Smooth muscle cell of the brain vasculature (primary cell): ENCODE data around the gene YIF1B.
"Not testable (repeated sequence)": the region's sequence is repeated elsewhere in the genome, so short reads cannot be mapped to it uniquely, and the experiment has no call there.

Experiments
- DNase-seq: peaks from one replicate; pipeline ENCODE4 v3.0.0-alpha.2; 2012; ENCODE audit warnings: low read depth, low spot score

Gene YIF1B, protein sequence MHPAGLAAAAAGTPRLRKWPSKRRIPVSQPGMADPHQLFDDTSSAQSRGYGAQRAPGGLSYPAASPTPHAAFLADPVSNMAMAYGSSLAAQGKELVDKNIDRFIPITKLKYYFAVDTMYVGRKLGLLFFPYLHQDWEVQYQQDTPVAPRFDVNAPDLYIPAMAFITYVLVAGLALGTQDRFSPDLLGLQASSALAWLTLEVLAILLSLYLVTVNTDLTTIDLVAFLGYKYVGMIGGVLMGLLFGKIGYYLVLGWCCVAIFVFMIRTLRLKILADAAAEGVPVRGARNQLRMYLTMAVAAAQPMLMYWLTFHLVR

DNA sequence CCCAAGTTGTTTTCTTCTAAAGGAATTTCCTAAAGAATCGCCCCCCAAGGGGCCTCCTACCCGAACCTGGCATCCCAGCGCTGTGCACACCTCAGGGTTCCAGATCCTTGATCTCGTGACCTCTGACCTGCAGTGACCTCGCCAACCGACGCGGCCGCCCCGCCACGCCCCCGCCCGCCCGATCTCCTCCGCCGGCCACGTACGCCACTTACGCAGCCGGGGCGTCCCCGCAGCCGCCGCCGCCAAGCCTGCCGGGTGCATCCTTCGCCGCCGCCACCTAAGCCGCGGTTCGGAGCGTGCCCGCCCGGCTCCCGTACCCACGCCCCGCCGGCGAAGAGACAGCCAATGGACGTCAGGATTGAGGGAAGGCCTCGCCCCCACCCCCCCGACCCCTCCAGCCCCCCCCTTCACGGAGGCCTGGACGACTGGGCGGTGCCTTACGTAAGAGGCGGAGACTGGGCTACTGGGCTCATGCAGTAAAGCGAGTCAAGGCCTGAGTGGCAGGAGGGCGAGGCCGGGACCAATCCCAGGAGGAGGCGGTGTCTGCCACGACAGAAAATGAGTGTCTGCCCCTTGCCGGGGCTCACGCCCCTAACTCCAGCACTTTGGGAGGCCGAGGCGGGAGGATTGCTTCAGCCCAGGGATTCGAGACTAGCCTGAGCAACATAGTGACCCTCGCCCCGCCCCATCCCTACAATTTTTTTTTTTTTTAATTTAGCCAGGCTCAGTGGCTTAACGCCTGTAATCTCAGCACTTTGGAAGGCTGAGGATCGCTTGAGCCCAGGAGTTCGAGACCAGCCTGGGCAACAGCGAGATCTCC lies at the start of gene YIF1B:
Gene YIF1B, minus strand, starts transcription at position 291 of the 820 bp plus-strand sequence. Its CDS starts 30 bp downstream, at position 261.
- peak; percentile 87 for DNase-seq

DNA sequence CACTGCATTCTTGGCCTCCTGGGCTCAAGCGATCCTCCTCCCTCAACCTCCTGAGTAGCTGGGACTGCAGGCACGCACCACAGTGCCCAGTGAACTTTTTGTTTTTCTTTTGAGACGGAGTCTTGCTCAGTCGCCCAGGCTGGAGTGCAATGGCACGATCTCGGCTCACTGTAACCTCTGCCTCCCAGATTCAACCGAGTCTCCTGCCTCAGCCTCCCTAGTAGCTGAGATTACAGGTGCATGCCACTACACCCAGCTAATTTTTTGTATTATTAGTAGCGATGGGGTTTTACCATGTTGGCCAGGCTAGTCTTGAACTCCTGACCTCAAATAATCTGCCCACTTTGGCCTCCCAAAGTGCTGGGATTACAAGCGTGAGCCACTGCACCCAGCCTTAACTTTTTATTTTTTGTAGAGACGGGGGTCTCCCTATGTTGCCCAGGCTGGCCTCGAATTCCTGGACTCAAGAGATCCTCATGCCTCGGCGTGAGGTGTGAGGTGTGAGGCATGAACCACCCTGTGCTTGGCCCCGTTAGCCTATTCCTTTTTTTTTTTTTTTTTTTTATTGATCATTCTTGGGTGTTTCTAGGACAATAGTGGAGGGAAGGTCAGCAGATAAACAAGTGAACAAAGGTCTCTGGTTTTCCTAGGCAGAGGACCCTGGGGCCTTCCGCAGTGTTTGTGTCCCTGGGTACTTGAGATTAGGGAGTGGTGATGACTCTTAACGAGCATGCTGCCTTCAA lies 47.4 kb upstream of the YIF1B start:
- DNase-seq: not testable (repeated sequence)

DNA sequence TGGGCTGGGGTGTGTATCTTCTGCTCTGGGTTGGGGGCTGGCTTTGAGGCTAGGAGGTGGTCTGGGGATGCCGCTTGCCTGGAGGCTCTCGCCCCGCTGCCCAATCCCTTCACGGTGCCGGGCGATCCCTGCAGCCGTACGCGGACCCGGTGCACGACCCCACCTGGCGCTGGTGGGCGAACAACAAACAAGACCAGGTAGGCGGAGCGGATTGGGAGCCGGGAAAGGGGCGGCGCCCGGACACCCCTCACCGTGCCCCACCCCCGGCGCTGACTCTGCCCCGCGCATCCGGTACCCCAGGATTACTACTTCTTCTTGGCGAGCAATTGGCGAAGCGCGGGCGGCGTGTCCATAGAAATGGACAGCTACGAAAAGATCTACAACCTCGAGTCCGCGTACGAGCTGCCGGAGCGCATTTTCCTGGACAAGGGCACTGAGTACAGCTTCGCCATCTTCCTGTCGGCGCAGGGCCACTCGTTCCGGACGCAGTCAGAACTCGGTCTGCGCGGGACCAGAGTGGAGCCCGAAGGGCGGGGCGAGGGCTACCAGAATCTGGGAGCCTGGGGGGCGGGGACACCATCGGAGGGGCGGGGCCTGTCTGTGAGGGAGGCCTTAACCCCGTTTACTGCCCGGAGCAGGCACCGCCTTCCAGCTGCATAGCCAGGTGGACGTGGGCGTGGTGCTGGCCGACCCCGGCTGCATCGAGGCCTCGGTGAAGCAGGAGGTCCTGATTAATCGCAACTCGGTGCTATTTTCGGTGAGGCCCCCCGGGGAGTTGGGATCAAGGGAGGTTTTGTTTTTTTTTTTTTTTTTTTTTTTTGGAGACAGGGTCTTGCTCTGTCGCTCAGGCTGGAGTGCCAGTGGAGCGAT lies 46.6 kb upstream of the YIF1B start:
- DNase-seq: no peak

DNA sequence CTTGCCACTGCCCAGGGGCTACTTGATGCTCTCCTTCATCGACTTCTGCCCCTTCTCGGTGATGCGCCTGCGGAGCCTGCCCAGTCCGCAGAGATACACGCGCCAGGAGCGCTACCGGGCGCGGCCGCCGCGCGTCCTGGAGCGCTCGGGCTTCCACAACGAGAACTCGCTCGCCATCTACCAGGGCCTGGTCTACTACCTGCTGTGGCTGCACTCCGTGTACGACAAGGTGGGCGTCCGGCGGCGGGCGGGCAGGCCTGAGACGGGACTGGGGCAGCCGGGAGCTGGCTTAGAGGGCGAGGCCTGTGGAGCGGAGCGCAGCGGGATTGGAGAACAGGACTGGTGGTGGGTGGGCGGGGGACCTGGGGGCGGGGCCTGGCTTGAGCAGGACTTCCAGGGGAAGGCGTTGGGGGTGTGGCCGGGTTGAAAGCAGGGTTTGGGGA lies 45.9 kb upstream of the YIF1B start:
- DNase-seq: peak; percentile 32

DNA sequence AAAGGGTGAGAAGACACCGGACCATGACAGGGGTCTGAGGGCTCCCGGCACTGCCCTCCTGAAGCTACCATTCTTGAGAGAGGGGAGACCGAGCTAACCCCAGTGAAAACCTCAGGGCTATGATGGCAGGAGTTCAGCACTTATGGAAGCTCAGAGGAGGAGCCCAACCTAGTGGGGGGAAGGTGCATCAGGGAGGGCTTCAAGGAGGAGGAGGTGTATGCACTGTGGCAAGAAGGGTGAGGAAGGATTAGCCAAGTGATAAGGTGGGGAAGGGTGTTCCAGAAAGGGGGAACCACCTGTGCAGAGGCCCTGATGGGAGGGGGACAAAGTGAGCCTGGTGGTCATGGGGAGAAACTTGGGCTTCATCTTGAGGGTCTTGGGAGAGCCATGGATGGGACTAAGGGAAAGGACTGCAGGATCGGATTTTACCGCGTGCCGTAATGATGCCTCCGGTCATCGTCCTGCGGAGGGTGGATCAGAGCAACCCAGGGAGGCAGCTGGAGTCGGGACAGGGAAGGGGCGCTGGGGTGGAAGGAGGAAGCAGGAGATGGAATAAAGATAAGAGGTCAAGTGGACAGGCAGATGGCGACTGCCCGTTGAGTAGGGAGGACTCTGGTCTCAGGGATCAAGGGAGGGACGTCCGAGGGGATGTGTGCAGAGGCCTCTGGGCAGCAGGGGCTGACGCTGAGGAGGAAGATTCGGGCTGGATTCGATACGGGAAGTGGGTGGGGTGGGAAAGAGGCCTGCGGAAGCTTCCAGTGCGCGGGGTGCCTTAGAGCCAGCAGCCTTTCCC lies 45.3 kb upstream of the YIF1B start:
- DNase-seq: no peak

DNA sequence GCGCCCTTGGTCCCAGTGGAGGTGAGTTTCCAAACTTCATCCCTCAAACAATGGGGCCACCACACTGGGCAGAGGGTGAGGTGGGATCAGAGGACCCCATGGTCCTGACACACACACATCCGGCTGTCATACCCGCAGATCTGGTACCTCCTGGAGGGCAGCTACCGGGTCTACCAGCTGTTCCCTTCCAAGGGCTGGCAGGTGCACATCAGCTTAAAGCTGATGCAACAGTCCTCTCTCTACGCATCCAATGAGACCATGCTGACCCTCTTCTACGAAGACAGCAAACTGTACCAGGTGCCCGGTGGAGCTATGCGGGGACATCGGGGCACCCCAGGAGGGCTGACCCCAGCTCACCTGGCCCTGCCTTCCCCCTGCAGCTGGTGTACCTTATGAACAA lies 44.6 kb upstream of the YIF1B start:
- no peak for DNase-seq

DNA sequence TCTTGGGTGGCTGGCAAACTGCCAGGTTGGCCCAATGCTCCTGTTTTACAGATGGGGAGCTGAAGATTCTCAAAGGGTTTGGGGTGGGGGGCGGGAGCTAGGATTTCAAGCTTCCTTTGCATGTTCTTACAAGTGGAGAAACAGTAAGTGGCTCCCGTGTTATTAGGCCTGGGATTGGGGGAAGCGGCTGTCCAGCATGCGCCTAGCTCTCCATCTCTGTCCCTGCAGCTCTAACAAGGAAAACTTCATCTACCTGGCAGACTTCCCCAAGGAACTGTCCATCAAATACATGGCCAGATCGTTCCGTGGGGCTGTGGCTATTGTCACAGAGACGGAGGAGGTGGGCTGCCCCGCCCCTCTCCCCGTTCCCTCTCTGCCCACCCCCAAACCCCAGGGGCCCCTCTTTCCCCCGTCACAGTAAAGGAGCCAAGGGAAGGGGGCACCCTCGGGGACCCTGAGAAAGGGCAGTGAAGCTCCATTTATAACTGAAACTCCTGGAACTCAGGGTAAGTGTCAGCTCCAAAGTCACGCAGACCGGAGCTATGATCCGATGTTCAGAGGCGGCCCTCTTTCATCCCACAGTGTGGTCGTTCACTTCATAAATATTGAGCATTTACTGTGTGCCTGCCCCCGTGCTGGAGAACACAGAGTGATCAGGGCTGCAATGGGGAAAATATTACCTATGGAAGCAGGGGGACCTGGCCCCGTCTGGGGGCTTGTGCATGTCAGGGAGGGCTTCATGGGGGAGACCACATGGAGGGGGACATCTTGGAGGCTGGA lies 43.7 kb upstream of the YIF1B start:
- DNase-seq: no peak

DNA sequence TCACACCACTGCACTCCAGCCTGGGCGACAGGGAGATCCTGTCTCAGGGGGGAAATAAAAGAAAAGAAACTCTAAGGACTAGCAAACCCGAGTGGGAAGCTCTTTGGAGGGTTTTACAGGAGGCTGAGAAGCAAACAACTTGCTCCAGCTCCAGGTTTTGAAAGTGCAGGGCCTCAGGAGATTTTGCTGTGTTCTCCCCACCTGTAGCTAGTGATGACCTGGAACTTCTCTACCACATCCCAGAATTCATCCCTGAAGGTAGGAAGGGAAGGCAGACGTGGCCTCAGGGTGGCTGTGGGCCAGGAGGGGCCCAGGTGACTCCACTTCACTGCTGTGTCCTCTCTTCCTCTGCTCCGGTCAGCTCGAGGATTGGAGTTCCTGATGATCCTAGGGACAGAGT lies 42.3 kb upstream of the YIF1B start:
- DNase-seq: no peak

DNA sequence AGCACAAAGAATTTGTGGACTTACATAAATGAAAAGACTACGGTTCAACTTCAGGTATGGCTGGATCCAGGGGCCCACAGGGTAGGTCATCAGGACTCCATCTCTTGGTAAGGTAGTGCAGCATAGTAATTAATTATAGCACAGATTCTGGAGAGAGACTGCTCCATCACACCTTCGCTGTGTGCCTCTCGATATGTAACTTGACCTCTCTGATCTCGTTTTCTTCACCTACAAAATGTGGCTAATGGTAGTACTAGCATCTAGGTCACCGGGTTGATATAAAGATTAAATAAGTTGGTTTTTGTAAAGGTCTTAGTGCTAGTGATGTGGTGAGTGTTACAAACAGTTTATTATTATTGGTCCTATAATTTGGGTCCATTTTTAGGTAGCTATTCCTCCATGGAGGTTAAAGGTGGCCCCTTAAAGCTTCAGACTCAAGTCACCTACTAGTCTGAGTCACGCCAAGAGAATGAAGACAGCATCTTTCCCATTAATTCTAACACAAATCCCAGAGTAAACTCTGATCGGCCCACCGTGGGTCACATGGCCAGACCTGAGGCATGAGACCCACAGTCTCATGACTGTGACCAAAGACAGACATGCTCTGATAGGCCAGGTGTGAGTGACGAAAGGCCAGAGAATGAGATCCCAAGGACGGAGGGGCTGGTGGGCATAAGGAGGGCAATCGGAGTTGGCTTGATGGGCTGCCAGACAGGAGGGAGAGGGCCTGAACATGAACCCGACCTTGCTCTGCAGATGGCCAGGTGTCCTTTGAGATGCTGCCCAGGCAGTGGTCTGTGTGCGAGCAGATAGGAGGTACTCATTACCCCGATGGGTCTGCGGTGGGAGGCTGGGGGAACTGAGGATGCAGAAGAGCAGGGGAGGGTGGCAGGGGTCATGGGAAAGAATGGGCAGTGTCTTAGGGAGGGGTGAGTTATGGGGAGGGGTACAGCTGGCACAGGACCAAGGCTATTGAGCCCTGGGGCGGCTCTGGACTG lies 40.3 kb upstream of the YIF1B start:
- no peak for DNase-seq

DNA sequence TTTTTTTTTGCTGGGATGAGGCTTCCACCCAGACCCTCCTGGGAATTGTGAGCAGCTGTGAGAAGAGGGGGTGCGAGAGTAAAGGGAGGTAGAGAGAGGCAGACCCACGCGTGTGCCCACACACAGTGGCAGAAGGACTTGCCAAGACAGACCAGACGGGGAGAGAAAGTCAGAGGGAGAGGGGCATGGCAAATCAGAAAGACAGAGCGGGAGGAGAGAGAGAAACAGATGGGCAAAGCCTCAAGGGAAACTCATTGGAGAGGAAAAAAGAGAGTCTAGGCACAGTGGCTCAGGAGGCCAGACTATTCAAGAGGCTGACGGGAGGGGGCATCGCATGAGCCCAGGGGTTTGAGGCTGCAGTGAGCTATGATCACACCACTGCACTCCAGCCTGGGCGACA lies 36.9 kb upstream of the YIF1B start:
- no peak for DNase-seq

DNA sequence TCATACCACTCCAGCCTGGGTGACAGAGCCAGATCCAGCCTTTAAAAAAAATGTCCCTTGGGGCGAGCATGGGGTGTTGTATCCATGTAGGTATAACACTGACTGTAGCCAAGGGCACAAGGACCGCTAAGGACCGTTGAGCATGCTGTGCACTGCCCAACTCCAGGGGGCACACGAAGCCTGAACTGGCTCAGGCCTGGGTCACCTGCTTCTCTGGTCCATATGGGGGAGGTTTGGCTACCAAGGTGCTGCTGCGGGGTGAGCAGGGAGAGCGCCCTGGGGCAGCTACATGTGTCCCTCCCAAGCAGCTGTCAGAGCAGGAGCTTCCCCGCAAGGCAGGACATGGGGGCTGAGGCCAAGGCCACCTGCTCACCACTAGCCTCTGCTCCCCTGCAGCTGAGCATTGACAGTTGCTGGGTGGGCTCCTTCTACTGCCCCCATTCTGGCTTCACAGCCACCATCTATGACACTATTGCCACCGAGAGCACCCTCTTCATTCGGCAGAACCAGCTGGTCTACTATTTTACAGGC lies 36.2 kb upstream of the YIF1B start:
- DNase-seq: no peak

DNA sequence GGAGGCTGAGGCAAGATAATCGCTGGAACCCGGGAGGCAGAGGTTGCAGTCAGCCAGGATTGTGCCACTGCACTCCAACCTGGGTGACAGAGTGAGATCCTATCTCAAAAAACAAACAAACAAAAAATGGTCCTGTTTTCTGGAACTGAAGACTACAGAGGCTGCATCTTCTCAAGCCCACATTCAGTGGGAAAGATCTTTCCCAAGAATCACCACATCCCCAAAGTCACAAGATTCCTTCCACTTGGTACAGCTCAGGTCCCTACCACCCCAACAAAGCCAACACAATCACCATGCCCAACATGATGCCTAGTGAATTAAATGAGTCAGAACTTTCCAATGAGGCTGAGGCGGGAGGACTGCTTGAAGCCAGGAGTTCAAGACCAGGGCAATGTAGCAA lies 35.1 kb upstream of the YIF1B start:
- DNase-seq: no peak

DNA sequence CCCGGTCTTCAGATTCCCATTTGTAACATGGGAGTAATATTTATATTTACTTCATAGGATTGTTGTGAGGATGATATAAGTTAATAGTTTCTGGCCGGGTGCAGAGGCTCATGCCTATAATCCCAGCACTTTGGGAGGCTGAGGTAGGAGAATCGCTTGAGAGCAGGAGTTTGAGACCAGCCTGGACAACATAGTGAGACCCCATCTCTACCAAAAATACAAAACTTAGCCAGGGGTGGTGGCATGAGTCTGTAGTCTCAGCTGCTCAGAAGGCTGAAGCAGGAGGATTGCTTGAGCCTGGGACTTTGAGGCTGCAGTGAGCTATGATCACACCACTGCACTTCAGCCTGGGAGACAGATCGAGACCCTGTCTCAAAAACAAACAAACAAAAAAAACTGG lies 31.1 kb upstream of the YIF1B start:
- no peak for DNase-seq

DNA sequence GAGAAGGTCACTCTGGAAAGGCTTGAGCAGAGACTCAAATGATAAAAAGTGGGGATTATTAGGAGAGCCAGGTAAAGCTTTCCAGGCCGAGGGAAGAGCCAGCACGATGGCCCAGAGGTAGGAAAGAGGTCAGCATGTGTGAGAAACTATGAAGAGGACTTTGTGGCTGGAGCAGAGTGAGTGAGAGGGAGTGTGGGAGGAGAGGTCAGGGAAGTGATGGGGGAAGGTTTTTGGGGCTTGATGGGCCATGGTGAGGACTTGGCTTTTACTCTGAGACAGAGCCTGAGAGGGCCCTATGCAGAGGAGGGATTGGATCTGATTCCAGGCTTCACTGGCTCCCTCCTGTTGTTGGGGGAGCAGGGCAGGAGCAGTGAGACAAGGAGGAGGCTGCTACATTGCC lies 25.2 kb upstream of the YIF1B start:
- DNase-seq: no peak

DNA sequence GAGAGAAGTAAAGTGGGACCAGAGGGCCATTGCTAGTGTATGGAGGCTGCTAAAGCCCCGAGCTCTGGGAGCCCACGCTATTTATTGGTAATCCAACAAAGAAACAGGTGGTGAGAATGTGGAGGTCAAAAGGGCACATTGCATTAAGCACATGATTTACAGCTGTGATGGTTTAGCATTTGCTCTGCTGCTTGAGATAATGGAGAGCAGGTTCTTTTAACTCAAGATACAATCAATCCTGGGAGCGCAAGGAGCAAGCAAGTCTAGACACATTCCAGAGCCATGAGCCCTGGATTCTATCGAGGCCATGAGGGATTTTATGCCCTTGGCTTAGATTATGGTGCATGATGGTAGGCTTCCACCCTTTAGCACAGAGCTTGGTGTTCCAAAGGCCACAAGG lies 23.3 kb upstream of the YIF1B start:
- not testable (repeated sequence) for DNase-seq

DNA sequence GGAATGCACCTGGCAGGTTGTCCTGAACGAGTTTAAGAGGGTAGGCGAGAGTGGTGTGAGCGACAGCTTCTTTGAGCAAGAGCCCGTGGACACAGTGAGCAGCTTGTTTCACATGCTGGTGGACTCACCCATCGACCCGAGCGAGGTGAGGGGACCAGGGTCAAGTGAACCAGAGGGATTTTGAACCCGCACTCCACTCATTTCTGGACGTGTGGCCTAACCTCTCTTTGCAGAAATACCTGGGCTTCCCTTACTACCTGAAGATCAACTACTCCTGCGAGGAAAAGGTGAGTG lies 21.6 kb upstream of the YIF1B start:
- DNase-seq: no peak

DNA sequence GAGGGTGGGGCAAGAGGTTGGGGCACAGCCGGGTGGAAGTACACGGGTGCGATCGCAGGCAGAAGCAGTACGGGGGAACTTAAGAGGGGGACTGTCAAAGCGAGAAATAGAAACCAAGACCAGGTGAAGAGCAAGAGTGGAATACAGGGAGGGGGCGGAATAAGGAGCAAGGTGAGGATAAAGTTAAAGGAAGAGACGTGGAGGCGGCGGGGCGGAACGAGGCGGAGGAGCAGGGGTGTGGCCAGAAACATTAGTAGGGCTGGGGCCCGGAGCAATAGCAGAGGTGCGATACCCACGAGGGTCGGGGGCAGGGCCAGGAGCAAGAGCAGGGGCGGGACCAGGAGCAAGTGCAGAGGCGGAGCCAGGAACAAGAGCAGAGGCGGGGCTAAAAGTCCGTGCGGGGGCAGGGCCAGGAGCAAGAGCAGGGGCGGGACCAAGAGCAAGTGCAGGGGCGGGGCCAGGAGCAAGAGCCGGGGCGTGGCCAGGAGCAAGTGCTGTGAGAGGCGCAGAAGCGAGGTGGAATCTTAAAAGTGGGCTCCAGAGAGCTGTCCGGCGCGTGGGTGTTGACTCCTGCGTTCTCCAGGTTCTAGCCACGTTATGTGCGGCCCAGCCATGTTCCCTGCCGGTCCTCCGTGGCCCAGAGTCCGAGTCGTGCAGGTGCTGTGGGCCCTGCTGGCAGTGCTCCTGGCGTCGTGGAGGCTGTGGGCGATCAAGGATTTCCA lies 21.1 kb upstream of the YIF1B start:
- DNase-seq: peak; percentile 62
